HG02840 (cell line): ENCODE results near the gene TAF7.
"Not testable (repeated sequence)": the region's sequence is repeated elsewhere in the genome, so short reads cannot be mapped to it uniquely, and the experiment has no call there.

Experiments
- ATAC-seq: cut with Tn5 transposase; IDR thresholded peaks from one replicate; pipeline ENCODE4 v1.9.1; 2021; ENCODE audit warnings: mild to moderate bottlenecking, moderate library complexity, moderate number of reproducible peaks; ENCODE audit not compliant: unreplicated experiment, low FRiP score

TAF7 gene, protein sequence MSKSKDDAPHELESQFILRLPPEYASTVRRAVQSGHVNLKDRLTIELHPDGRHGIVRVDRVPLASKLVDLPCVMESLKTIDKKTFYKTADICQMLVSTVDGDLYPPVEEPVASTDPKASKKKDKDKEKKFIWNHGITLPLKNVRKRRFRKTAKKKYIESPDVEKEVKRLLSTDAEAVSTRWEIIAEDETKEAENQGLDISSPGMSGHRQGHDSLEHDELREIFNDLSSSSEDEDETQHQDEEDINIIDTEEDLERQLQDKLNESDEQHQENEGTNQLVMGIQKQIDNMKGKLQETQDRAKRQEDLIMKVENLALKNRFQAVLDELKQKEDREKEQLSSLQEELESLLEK

DNA sequence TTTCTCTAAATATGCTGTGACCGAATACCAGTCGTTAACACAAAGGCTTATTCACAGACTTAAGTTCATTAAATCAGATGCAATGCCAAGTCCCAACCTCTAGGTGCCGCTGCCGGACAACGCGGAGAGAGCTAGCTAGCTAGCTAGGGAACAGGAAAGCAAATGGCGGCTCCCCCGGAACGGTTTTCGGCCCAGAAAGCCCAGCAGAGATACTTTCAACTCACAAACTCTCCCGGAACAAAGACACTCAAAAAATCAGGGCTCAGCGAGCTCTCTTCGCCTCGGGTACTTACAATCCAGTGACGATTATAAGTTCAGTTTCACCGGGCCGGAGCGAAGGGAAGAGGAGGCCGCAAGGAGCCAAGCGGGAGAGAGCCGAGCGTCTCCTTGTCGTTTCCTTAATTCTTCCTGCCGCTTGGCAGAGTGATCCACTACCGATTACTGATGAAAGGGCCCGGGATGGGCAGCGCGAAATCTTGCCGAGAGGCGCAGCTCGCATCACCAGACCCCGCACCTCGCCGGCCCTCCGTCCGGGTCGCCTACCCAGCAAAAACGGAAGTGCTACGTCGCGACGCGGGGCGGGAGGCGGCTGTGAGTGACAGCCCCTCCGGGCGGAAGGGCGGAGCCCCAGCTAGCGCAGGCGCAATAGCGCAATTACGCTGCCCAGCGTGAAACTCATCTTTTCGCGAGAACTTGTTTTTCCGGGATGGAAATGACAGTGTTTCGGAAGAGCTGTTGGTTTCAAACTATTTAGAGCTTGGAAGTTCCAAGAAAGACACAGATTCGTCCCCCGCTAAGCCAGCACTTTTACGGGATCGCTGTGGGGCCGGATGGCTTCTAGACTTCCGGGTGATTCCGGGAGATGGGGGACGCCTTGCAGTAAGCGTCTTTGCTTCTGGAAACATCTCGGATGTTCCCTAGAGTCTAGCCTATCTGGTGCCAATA lies at the start of gene TAF7:
TAF7 (minus strand) TSS at position 560 of the 945 bp plus-strand sequence. CDS start 740 bp downstream, outside the sequence.
- peak; percentile 97 for ATAC-seq

DNA sequence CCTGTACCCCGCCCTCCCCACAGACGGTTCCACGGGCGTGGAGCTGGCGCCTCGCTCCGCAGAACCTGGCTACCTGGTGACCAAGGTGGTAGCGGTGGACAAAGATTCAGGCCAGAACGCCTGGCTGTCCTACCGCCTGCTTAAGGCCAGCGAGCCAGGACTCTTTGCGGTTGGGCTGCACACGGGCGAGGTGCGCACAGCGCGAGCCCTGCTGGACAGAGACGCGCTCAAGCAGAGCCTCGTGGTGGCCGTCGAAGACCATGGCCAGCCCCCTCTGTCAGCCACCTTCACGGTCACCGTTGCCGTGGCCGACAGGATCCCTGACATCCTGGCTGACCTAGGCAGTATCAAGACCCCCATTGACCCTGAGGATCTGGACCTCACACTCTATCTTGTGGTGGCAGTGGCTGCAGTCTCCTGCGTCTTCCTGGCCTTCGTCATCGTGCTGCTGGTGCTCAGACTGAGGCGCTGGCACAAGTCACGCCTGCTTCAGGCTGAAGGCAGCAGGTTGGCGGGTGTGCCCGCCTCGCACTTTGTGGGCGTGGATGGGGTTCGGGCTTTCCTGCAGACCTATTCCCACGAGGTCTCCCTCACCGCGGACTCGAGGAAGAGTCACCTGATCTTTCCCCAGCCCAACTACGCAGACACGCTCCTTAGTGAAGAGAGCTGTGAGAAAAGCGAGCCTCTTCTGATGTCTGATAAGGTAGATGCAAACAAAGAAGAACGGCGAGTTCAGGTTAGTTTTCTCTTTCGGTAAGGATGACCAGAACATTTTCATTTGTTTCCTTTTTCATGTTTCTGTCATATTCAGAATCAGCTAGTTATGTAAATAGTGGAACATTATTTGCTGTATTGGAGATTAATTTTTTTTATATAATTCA lies 45.7 kb upstream of the TAF7 start:
- no peak for ATAC-seq

DNA sequence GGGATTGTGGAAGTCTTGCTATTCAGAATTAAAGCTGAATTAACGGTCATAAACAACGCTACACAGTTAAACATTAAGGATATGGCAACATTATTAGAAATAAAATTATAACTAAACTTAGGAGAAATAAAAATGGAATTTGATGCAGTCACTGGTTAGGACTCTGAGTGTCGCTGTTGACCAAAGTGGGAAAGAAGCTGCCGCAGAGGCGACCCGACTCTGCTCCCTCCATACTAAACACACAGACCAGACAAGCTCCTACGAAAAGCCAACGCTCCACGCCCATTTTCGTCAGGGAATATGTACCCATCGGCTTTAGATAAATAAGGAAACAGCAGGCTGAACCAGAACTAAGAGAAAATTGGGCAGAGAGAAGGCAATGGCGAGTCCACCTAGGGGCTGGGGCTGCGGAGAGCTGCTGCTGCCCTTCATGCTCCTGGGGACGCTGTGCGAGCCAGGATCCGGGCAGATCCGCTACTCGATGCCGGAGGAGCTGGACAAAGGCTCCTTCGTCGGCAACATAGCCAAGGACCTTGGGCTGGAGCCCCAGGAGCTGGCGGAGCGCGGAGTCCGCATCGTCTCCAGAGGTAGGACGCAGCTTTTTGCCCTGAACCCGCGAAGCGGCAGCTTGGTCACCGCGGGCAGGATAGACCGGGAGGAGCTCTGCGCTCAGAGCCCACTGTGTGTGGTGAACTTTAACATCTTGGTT lies 43.5 kb upstream of the TAF7 start, which contains the start of gene PCDHGA5:
PCDHGA5 (plus strand) TSS at position 211 of the 709 bp plus-strand sequence; CDS start at position 380, 169 bp downstream.
- ATAC-seq, result no peak

DNA sequence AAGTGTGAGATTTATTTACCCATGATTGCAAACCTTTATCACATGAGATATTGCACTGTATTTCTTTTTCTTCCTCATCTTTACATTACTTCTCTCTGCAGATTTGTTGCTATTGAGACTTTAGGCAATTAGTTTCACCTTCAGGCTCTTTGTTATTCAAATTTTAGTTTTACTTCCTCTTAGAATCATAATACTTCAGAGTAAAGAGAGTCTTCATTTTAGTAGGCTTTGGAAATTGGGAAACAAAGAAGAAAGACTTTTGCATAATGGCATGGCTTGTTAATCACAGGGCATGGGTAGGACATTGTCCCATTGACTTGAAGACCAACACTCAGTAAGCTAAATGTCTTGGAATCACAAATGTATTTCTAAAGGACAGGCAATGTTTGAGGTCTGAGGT lies 42.1 kb upstream of the TAF7 start:
- ATAC-seq, result no peak

DNA sequence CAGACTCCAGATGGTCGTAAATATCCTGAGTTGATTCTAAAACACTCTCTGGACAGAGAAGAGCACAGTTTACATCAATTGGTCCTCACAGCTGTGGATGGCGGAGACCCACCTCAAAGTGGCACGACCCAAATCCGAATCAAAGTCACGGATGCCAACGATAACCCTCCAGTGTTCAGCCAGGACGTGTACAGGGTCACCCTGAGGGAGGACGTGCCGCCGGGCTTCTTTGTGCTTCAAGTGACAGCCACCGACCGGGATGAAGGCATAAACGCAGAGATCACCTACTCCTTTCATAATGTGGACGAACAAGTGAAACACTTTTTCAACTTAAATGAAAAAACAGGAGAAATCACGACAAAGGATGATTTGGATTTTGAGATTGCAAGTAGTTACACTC lies 40.1 kb upstream of the TAF7 start:
- ATAC-seq, result no peak

DNA sequence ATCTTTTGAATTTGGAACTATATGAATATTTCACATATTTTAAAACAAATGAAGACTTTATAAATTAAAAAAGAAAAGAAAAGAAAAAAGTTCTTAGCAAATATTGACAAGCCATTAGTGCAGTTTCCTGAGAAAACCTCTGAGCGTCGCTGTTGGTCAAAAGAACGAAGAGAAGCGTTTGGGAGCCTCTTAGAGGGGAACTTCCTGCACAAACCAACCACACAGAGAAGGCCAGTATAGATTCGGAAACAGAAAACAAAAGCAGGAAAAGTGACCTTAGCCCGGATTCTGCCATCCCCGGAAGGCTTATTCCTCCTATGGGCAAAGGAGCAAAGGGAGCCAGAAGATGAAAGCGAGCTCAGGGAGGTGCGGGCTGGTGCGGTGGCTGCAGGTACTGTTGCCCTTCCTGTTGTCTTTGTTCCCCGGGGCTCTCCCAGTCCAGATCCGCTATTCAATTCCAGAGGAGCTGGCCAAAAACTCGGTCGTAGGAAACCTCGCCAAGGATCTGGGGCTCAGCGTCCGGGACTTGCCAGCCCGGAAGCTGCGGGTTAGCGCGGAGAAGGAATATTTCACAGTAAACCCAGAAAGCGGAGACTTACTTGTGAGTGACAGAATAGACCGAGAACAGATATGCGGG lies 39.3 kb upstream of the TAF7 start, which contains the start of gene PCDHGB2:
PCDHGB2 (plus strand) TSS at position 205 of the 637 bp plus-strand sequence; CDS start at position 347, 142 bp downstream.
- peak; percentile 74 for ATAC-seq

DNA sequence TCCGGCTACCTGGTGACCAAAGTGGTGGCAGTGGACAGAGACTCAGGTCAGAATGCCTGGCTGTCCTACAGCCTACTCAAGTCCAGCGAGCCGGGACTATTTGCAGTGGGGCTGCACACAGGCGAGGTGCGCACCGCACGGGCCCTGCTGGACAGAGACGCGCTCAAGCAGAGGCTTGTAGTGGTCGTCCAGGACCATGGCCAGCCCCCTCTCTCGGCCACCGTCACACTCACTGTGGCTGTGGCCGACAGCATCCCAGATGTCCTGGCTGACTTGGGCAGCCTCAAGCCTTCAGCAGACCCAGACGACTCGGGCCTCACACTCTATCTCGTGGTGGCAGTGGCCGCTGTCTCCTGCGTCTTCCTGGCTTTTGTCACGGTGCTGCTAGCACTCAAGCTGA lies 36.4 kb upstream of the TAF7 start:
- ATAC-seq, result no peak

DNA sequence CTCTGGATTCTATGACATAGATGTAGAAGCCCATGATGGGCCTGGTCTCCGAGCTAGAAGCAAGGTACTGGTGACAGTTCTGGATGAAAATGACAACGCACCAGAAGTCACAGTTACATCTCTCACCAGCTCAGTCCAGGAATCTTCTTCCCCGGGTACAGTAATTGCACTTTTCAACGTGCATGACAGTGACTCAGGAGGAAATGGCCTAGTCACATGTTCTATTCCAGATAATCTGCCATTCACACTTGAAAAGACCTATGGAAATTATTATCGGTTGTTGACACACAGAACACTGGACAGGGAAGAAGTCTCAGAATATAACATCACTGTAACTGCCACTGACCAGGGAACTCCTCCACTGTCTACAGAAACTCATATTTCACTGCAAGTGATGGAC lies 35.5 kb upstream of the TAF7 start:
- no peak for ATAC-seq

DNA sequence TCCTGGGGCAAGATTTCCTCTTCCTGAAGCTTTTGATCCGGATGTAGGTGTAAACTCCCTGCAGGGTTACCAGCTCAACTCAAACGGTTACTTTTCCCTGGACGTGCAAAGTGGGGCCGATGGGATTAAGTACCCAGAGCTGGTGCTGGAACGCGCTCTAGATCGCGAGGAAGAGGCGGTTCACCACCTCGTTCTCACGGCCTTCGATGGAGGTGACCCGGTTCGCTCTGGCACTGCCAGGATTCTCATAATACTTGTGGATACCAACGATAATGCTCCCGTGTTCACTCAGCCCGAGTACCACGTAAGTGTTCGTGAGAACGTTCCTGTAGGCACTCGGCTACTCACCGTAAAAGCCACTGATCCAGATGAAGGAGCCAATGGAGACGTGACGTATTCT lies 35.1 kb upstream of the TAF7 start:
- ATAC-seq, result no peak

DNA sequence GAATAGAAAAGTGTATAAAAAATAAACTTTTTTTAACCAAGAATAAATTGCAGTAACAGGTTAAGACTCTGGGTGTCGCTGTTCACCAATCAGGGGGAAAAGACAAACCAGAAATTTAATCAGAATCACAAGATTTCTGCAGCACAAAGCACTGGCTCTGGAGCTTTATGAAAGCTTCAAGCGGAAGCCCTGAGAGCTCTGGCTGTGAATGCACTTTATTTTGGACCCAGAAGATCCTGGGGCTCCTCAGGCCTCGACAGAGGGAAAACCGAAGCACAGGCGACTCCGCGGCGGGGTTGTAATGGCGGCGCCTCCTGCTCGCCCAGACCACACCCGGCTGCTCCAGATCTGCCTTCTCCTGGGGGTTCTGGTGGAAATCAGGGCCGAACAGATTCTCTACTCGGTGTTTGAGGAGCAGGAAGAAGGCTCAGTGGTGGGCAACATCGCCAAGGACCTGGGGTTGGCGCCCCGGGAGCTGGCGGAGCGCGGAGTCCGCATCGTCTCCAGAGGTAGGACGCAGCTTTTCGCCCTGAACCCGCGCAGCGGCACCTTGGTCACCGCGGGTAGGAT lies 34.4 kb upstream of the TAF7 start, which contains the start of gene PCDHGA4:
PCDHGA4 (plus strand) TSS at position 122 of the 570 bp plus-strand sequence; CDS start at position 209, 87 bp downstream.
- ATAC-seq, result no peak

DNA sequence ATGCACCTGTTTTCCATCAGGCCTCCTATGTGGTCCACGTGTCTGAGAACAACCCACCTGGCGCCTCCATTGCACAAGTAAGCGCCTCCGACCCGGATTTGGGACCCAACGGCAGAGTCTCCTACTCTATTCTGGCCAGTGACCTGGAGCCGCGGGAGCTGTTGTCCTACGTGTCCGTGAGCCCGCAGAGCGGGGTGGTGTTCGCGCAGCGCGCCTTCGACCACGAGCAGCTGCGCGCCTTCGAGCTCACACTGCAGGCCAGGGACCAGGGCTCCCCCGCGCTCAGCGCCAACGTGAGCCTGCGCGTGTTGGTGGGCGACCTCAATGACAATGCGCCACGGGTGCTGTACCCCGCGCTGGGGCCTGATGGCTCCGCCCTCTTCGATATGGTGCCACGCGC lies 31.0 kb upstream of the TAF7 start:
- no peak for ATAC-seq

DNA sequence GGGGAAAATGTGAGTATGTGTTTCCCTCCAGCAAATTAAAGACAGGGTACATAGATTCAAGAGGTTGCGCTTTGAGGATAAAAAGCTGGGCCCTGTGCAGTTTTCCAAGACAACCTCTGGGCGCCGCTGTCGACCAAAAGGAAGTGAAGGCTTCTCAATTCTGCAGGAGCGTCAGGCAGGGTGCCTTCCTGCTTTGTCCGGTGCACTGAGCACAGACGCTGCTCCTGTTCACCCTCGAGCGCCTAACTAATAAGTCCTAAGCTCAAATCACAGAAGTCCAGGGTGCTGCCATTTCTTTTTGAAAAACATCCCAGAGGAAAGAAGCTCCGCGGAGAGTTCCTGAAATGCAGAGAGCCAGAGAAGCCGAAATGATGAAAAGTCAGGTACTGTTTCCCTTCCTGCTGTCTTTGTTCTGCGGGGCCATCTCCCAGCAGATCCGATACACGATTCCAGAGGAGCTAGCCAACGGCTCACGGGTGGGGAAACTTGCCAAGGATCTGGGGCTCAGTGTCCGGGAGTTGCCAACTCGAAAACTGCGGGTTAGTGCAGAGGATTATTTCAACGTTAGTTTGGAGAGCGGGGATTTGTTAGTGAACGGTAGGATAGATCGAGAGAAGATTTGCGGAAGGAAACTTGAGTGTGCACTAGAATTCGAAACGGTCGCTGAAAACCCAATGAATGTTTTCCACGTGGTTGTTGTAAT lies 29.5 kb upstream of the TAF7 start, which contains the start of gene PCDHGB1:
PCDHGB1 (plus strand) TSS at position 183 of the 703 bp plus-strand sequence; CDS start at position 345, 162 bp downstream.
- ATAC-seq, result no peak

DNA sequence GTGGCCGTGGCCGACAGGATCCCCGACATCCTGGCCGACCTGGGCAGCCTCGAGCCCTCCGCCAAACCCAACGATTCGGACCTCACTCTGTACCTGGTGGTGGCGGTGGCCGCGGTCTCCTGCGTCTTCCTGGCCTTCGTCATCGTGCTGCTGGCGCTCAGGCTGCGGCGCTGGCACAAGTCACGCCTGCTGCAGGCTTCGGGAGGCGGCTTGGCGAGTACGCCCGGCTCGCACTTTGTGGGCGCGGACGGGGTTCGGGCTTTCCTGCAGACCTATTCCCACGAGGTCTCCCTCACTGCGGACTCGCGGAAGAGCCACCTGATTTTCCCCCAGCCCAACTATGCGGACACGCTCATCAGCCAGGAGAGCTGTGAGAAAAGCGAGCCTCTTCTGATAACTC lies 25.4 kb upstream of the TAF7 start:
- not testable (repeated sequence) for ATAC-seq

DNA sequence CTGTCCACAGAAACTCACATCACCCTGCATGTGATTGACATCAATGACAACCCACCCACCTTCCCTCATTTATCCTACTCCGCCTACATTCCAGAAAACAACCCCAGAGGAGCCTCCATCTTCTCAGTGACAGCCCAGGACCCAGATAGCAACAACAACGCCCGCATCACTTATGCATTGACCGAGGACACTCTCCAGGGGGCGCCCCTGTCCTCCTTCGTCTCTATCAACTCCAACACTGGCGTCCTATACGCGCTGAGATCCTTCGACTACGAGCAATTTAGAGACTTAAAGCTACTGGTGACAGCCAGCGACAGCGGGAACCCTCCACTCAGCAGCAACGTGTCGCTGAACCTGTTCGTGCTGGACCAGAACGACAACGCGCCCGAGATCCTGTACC lies 24.7 kb upstream of the TAF7 start:
- ATAC-seq, result no peak

DNA sequence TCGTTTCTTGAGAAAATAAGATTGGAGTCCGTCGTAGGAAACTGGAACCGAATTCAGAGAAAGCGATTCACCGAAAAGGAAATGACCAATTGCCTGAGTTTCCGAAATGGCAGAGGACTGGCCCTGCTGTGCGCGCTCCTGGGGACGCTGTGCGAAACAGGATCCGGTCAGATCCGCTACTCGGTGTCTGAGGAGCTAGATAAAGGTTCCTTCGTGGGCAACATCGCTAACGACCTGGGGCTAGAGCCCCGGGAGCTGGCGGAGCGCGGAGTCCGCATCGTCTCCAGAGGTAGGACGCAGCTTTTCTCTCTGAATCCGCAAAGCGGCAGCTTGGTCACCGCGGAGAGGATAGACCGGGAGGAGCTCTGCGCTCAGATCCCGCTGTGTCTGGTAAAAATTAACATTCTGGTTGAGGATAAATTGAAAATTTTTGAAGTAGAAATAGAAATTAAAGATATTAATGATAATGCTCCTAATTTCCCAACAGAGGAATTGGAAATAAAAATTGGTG lies 23.4 kb upstream of the TAF7 start:
- no peak for ATAC-seq

DNA sequence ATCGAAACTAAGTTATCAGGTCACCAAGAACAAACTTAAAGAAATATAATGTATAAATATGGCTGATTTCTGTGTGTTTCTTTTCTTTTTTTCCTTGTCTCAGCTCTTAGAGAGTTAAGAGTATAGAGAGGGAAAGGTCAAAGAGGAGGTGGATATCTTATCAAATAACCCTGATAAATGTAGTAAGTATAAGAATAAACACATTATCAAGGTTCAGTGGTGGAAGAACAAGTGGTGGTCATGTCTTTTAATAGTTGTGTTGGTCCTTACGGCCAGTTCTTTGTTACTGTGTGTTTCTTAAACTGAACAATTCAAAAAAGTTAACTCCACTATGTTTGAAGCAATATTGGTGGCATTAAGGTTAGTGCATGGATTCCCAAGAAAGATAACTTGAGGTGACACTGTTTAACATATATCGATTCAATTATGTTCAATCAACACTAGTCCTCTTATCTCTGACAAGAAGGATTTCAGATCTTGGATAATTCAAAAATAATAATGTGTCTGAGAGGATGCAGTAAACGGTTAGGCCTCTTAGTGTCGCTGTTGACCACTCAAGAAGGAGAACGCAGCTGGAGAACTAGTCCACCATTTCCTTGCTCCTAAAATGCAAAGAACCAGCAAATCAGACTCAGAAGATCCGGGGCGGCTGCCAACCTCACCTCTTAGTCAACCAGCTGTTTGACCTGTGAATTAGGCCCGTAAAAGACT lies 22.8 kb upstream of the TAF7 start, which contains the start of gene PCDHGA3:
PCDHGA3 (plus strand) TSS at position 588 of the 711 bp plus-strand sequence. CDS start 205 bp downstream, outside the sequence.
- no peak for ATAC-seq

DNA sequence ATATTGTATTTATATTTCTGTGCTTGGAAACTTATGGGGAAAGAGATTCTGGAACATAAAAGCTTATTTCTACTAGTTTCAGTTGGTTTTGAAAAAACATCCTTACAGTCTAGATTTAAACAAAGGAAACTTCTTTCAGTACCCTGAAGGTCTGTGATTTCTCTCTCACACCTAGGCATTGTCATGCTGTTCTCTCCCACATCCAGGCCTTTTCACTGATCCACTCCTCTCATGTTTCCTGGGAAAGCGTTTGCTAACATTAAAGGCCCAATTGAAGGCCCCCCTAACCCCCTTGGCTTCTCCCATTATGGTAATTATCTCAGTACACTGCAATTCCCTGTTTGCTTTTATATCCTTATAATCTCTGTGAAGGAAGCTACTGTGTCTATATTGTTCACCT lies 22.2 kb upstream of the TAF7 start:
- ATAC-seq, result no peak
